Vagina (tissue), 2 donors: Measurements from ENCODE around the gene RSBN1. TPM values are rescaled to one million over a fixed set of nuclear protein-coding genes. Genes with fewer than 3 reads are reported as not detected.
A peak's percentile ranks its signal among the peaks of the same experiment; 100 is the strongest.

Experiments
- DNase-seq, 2 donors: peaks; one replicate each; pipeline ENCODE4 v3.0.0-alpha.2; 2017; ENCODE audit errors: extremely low spot score in 2 of 2
- H3K27ac ChIP-seq: fragments of 200-600 bp; sonication (generic); one replicate; pipeline ENCODE4 v1.5.1; 2019
- H3K27me3 ChIP-seq: fragments of 200-600 bp; sonication (generic); one replicate; pipeline ENCODE4 v1.5.1; 2019
- H3K36me3 ChIP-seq, 2 donors: fragments of 200-600 bp; sonication (generic); one replicate each; pipeline ENCODE4 v1.5.1; 2017 to 2019
- H3K4me1 ChIP-seq: fragments of 200-600 bp; sonication (generic); one replicate; pipeline ENCODE4 v1.5.1; 2019
- H3K4me3 ChIP-seq, 2 donors: fragments of 200-600 bp; sonication (generic); 1 replicate in 1 of 2; 2 replicates in 1 of 2; pipeline ENCODE4 v1.5.1; 2016 to 2019
- H3K9me3 ChIP-seq: fragments of 200-600 bp; sonication (generic); one replicate; pipeline ENCODE4 v1.5.1; 2019
- CTCF ChIP-seq, 3 experiments: fragments of 450-650 bp in 2 of 3; fragments of 200-600 bp in 1 of 3; sonication (generic) in 1 of 3; IDR thresholded peaks; one replicate each; pipeline ENCODE4 v1.5.1; 2017 to 2019; ENCODE audit warnings: antibody characterized with exemption in 3 of 3, mild to moderate bottlenecking in 2 of 3, moderate library complexity in 2 of 3
- POLR2A ChIP-seq, 2 donors: fragments of 450-650 bp; IDR thresholded peaks; one replicate each; pipeline ENCODE4 v1.6.1; 2017; ENCODE audit warnings: antibody characterized with exemption in 2 of 2, mild to moderate bottlenecking in 2 of 2, moderate library complexity in 2 of 2
- POLR2AphosphoS5 ChIP-seq, 2 donors: sonication (generic); formaldehyde crosslinking; IDR thresholded peaks; one replicate each; pipeline ENCODE4 v1.9.0; 2017; ENCODE audit warnings: antibody characterized with exemption in 2 of 2, mild to moderate bottlenecking in 2 of 2, low read depth in 1 of 2; ENCODE audit not compliant: insufficient read depth in 1 of 2
- intact Hi-C: fragments of 100-400 bp; cut with DNase I; formaldehyde crosslinking; loops from one replicate; pipeline ENCODE4 v1.15.1; 2023
- total RNA-seq: library from RNA; depleted of rRNA; stranded (reverse); fragments of >200 nt; gene quantifications from one replicate; pipeline ENCODE4 v1.2.3, GENCODE V29; 2016

Gene RSBN1
- total RNA-seq, 1 donor from 2014 or later: 24.1 TPM

DNA sequence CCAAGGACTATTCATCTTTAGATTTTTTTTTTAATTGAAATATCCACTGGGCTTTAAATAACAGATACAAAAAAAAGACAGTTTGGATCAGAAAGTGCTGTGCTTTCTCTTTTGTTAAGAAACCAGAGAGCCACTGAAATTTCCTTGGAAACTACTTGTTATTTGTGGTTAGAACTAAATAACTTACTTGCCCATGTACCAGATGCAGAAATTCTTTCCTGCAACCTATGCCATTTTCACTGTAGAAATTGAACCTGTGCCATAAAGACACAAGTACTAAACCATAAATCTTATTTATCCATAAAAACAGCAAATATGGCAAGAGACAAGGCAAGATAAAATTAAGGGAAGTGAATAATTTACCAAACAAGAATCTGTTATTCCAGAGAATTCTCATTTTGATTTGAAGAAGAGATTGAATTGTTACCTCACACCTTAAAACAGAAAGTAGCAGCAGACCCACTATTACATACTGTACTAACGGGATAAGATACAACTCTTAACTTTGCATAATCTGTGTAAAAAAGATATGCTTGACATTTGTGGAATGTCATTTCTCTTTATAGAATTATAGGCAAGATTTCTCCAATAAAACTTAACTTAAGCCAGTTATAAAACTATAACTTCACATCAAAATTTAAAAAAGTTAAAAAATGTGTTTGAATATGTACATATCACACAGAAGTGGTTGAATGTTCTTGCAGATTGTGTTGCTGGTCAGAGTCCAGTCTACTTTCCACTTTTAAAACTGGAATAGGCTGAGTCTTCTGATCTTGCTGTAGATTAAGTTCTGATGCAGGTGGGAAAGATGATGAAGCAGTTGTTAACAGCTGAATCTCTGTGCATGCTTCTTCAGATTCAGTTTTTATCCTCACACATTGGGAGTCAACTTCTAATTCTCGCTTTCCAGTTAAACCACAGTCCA, 46.7 kb downstream of the RSBN1 start:
- Histone ChIP-seq H3K27me3 (no peaks in the 10 kb centered on the region), H3K27ac (no peak overlapping the region), H3K36me3 (peaks cover 0 to 25% of the 10 kb centered on the region in 2 donors), H3K4me1 (peaks cover 15% of the 10 kb centered on the region), H3K4me3 (no peak overlapping the region), H3K9me3 (no peaks in the 10 kb centered on the region)
- no peak for TF ChIP-seq POLR2A (IDR thresholded peaks at IDR 0.05)
- TF ChIP-seq POLR2AphosphoS5 (IDR thresholded peaks at IDR 0.05; ENCODE audit: insufficient read depth in 1 of 2, low read depth in 1 of 2): no peak
- TF ChIP-seq CTCF (IDR thresholded peaks at IDR 0.05): no peak
- no peak for DNase-seq
- intact Hi-C loops: no loop called here

GRCh38 chr1:113763661-113764060, 48.6 kb downstream of the RSBN1 start:
- Histone ChIP-seq H3K36me3 (peaks cover 0 to 25% of the 10 kb centered on the region in 2 donors), H3K9me3 (no peaks in the 10 kb centered on the region), H3K4me1 (peaks cover 14% of the 10 kb centered on the region), H3K27ac (no peak overlapping the region), H3K4me3 (no peak overlapping the region), H3K27me3 (no peaks in the 10 kb centered on the region)
- no peak for DNase-seq
- TF ChIP-seq CTCF (IDR thresholded peaks at IDR 0.05) (no peak), POLR2AphosphoS5 (IDR thresholded peaks at IDR 0.05; ENCODE audit: insufficient read depth in 1 of 2, low read depth in 1 of 2) (no peak), POLR2A (IDR thresholded peaks at IDR 0.05) (no peak)
- intact Hi-C loops: no loop called here

DNA sequence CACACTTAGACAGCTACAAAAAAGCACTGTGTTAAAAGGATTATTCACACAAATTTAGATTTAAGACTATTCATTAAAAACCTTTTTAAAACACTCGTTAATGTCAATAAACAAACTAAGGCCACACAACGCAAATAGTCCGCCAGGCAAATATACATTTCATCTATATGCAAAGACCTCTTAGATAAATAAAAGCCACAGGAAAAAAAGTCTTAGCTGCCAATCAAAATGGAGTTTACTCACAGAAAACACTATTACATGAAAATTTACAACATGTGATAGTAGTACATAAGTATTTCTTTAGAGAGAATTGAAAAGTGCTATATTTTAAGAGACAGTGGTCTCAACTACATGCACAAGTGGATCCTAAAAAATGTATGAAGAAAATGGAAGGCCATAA, 50.3 kb downstream of the RSBN1 start:
- intact Hi-C loops: no loop called here
- TF ChIP-seq POLR2AphosphoS5 (IDR thresholded peaks at IDR 0.05; ENCODE audit: insufficient read depth in 1 of 2, low read depth in 1 of 2) (no peak), POLR2A (IDR thresholded peaks at IDR 0.05) (no peak), CTCF (IDR thresholded peaks at IDR 0.05) (no peak)
- no peak overlapping the region for H3K27ac ChIP-seq
- peaks cover 23% of the 10 kb centered on the region for H3K4me1 ChIP-seq
- no peak overlapping the region for H3K4me3 ChIP-seq
- peaks cover 0 to 10% of the 10 kb centered on the region in 2 donors for H3K36me3 ChIP-seq
- no peaks in the 10 kb centered on the region for H3K9me3 ChIP-seq
- H3K27me3 ChIP-seq: no peaks in the 10 kb centered on the region
- DNase-seq: no peak

DNA sequence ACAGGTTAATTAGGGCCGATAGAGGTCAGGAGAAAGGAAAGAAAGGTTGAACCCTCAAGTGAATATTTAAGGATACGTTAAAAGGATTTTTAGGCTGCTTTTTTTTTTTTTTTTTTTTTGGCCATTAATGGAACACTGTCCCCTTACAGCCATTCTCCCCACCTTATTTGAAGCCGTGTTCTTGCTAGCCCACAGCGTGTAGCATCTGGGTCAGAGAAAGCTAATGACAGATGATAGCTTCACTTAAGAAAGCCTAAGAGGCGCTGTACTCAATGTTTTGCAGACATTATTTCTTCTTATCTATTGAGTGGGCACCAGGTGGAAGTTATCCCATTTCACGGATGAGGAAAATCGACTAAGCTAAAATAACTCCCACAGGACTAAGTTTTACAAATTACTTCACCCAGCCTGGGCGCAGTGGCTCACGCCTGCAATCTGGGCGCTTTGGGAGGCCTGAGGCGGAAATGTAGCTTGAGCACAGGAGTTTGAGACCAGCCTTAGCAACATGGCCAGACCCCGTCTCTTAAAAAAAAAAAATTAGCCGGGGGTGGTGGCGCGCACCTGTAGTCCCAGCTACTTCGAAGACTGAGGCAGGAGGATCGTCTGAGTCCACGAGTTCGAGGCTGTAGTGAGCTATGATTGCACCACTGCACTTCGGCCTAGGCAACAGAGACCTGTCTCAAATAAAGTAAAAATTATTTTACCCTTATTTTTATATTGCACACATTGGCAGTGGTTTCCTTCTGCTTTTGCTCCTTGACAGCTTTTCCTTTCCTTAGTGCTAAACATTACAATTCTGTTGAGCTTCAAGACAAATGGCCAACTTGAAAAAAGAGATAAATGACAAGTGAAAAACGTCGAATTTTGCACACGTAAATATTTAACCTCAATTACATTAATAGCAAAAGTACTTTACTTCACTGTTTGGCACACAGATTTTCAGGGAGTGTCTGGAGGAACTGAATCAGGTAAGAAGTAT, 51.9 kb downstream of the RSBN1 start:
- no peaks in the 10 kb centered on the region for H3K27me3 ChIP-seq
- peaks cover 23% of the 10 kb centered on the region for H3K4me1 ChIP-seq
- peak overlapping the region; percentile 65 to 93 for H3K4me3 ChIP-seq
- peak overlapping the region; percentile 94 for H3K27ac ChIP-seq
- no peak for DNase-seq
- no peaks in the 10 kb centered on the region for H3K9me3 ChIP-seq
- no peaks in the 10 kb centered on the region for H3K36me3 ChIP-seq
- intact Hi-C loops: no loop called here
- TF ChIP-seq POLR2A (IDR thresholded peaks at IDR 0.05) (no peak), CTCF (IDR thresholded peaks at IDR 0.05) (no peak), POLR2AphosphoS5 (IDR thresholded peaks at IDR 0.05; ENCODE audit: insufficient read depth in 1 of 2, low read depth in 1 of 2) (no peak)
